PC-3 (cell line): ENCODE results near the gene SLC19A1. TPM values are rescaled to one million over a fixed set of nuclear protein-coding genes. Genes with fewer than 3 reads are reported as not detected.

ENCODE experiments used
- ATAC-seq: fragments of 200-7000 bp; cut with Tn5 transposase; 2 replicates; pipeline ENCODE4 v1.9.1; 2020; ENCODE audit warnings: mild to moderate bottlenecking, moderate library complexity
- BruUV-seq: library from RNA; stranded (reverse); fragments of 400-500 nt; replicated peaks from 2 replicates; lab custom pipeline; 2021; lab: Mats Ljungman, UMichigan
- CTCF ChIA-PET: fragments of 300-600 bp; sonication (Branson Sonifier 250); formaldehyde crosslinking; loops from one replicate; lab custom pipeline; 2022; ENCODE audit warnings: antibody characterized with exemption; lab: Charles Lee
- POLR2A ChIA-PET: fragments of 300-600 bp; sonication (Branson Sonifier 250); formaldehyde crosslinking; loops from one replicate; lab custom pipeline; 2022; ENCODE audit warnings: antibody characterized with exemption; ENCODE audit not compliant: unreplicated experiment; lab: Charles Lee
- DNase-seq: peaks from one replicate; pipeline ENCODE4 v3.0.0-alpha.2; 2015
- H2AFZ ChIP-seq: fragments of 300-600 bp; sonication (generic); 2 replicates; pipeline ENCODE4 v1.6.0; 2016; ENCODE audit warnings: antibody characterized with exemption, low read length
- H3F3A ChIP-seq: fragments of 300-600 bp; sonication (generic); one replicate; pipeline ENCODE4 v1.6.0; 2017; ENCODE audit warnings: antibody characterized with exemption, low read length, control low read depth, mild to moderate bottlenecking; ENCODE audit not compliant: unreplicated experiment
- H3K27ac ChIP-seq: fragments of 300-600 bp; sonication (generic); 2 replicates; pipeline ENCODE4 v1.5.1; 2016; ENCODE audit warnings: mild to moderate bottlenecking, low read length
- H3K27me3 ChIP-seq: fragments of 300-600 bp; sonication (generic); 2 replicates; pipeline ENCODE4 v1.6.1; 2016; ENCODE audit warnings: low read length, mixed read lengths
- H3K36me3 ChIP-seq: fragments of 300-600 bp; sonication (generic); 2 replicates; pipeline ENCODE4 v1.6.1; 2016; ENCODE audit warnings: low read depth, mixed run types, low read length, mixed read lengths
- H3K4me1 ChIP-seq: fragments of 300-600 bp; sonication (generic); 2 replicates; pipeline ENCODE4 v1.5.1; 2016; ENCODE audit warnings: low read length; ENCODE audit not compliant: insufficient read depth
- H3K4me2 ChIP-seq: fragments of 300-600 bp; sonication (generic); 2 replicates; pipeline ENCODE4 v1.6.0; 2016; ENCODE audit warnings: low read length
- H3K4me3 ChIP-seq: fragments of 300-600 bp; sonication (generic); 2 replicates; pipeline ENCODE4 v1.5.1; 2016; ENCODE audit warnings: mild to moderate bottlenecking, low read length, mixed read lengths
- H3K79me2 ChIP-seq: fragments of 300-600 bp; sonication (generic); 2 replicates; pipeline ENCODE4 v1.6.1; 2017; ENCODE audit warnings: low read length, mixed read lengths
- H3K9ac ChIP-seq: fragments of 300-600 bp; sonication (generic); 2 replicates; pipeline ENCODE4 v1.6.0; 2016; ENCODE audit warnings: mild to moderate bottlenecking, low read length
- H3K9me2 ChIP-seq: fragments of 300-600 bp; sonication (generic); replicated peaks from 2 replicates; pipeline ENCODE4 v1.6.1; 2016; ENCODE audit warnings: mixed run types, low read length, mixed read lengths
- H3K9me3 ChIP-seq: fragments of 300-600 bp; sonication (generic); 2 replicates; pipeline ENCODE4 v1.6.1; 2016; ENCODE audit warnings: low read length, mixed read lengths
- H4K20me1 ChIP-seq: fragments of 300-600 bp; sonication (generic); 2 replicates; pipeline ENCODE4 v1.6.1; 2016; ENCODE audit warnings: low read length, mixed read lengths
- CTCF ChIP-seq: fragments of 300-600 bp; sonication (generic); conservative IDR thresholded peaks from 2 replicates; pipeline ENCODE4 v1.5.1; 2017; ENCODE audit warnings: antibody characterized with exemption, low read depth, mild to moderate bottlenecking, low read length
- EZH2 ChIP-seq: fragments of 300-600 bp; sonication (generic); IDR thresholded peaks from one replicate; pipeline ENCODE4 v1.6.1; 2017; ENCODE audit warnings: antibody characterized with exemption, mild to moderate bottlenecking, low read length; ENCODE audit not compliant: unreplicated experiment
- EZH2phosphoT487 ChIP-seq: fragments of 300-600 bp; sonication (generic); IDR thresholded peaks from 2 replicates; pipeline ENCODE4 v1.6.1; 2018; ENCODE audit warnings: mild to moderate bottlenecking, antibody characterized with exemption, low read length, borderline replicate concordance
- intact Hi-C: fragments of 100-400 bp; cut with micrococcal nuclease; formaldehyde crosslinking; loops from 2 replicates; pipeline ENCODE4 v1.9.0; 2023
- total RNA-seq: library from RNA; depleted of rRNA; stranded (reverse); fragments of >200 nt; gene quantifications from 2 replicates; pipeline ENCODE4 v1.2.3, GENCODE V29; 2014

The SLC19A1 gene
- total RNA-seq, 1 experiment from 2014 or later, result 54.2 TPM

- POLR2A ChIA-PET, result no interaction called here
- ATAC-seq (no peak), DNase-seq (no peak)
- intact Hi-C loops, result no loop called here
- Histone ChIP-seq H4K20me1 (no peaks in the 10 kb centered on the region), H3F3A (no peaks in the 10 kb centered on the region), H3K27me3 (peaks cover 27% of the 10 kb centered on the region), H3K4me2 (no peak overlapping the region), H3K4me1 (no peaks in the 10 kb centered on the region), H3K9ac (no peak overlapping the region), H3K9me3 (no peaks in the 10 kb centered on the region), H2AFZ (no peak overlapping the region), H3K27ac (no peak overlapping the region), H3K79me2 (no peaks in the 10 kb centered on the region), H3K4me3 (no peak overlapping the region), H3K9me2 (no peaks in the 10 kb centered on the region), H3K36me3 (no peaks in the 10 kb centered on the region)
- TF ChIP-seq EZH2phosphoT487 (no peak), CTCF (no peak), EZH2 (no peak)
- CTCF ChIA-PET, result no interaction called here
- no TSS peak for BruUV-seq
Observed at GRCh38 chr21:45580576-45581321, 38.5 kb upstream of the SLC19A1 start.

- no peak for DNase-seq
- Histone ChIP-seq H3K36me3 (no peaks in the 10 kb centered on the region), H3K4me3 (no peak overlapping the region), H3K27ac (no peak overlapping the region), H3F3A (no peaks in the 10 kb centered on the region), H2AFZ (no peak overlapping the region), H3K4me1 (no peaks in the 10 kb centered on the region), H3K9me2 (no peaks in the 10 kb centered on the region), H3K27me3 (peaks cover 28% of the 10 kb centered on the region), H4K20me1 (no peaks in the 10 kb centered on the region), H3K4me2 (no peak overlapping the region), H3K79me2 (no peaks in the 10 kb centered on the region), H3K9me3 (no peaks in the 10 kb centered on the region), H3K9ac (no peak overlapping the region)
- TF ChIP-seq EZH2phosphoT487 (no peak), EZH2 (no peak), CTCF (no peak)
- no peak for ATAC-seq
- ChIA-PET POLR2A (no interaction called here), CTCF (no interaction called here)
- BruUV-seq, result no TSS peak
- intact Hi-C loops, result no loop called here
Observed at GRCh38 chr21:45580181-45580575, 37.9 kb upstream of the SLC19A1 start.

- no peak overlapping the region for H3K9ac ChIP-seq
- H4K20me1 ChIP-seq, result no peaks in the 10 kb centered on the region
- H3K4me1 ChIP-seq, result no peaks in the 10 kb centered on the region
- no peaks in the 10 kb centered on the region for H3F3A ChIP-seq
- no peak for DNase-seq
- H3K27me3 ChIP-seq, result peaks cover 26% of the 10 kb centered on the region
- no peaks in the 10 kb centered on the region for H3K9me2 ChIP-seq
- no peak for ATAC-seq
- no peaks in the 10 kb centered on the region for H3K9me3 ChIP-seq
- ChIA-PET POLR2A (no interaction called here), CTCF (no interaction called here)
- H2AFZ ChIP-seq, result no peak overlapping the region
- intact Hi-C loops, result no loop called here
- H3K4me3 ChIP-seq, result no peak overlapping the region
- no peaks in the 10 kb centered on the region for H3K36me3 ChIP-seq
- H3K79me2 ChIP-seq, result no peaks in the 10 kb centered on the region
- no peak overlapping the region for H3K27ac ChIP-seq
- no peak overlapping the region for H3K4me2 ChIP-seq
- no TSS peak for BruUV-seq
- TF ChIP-seq EZH2phosphoT487 (no peak), EZH2 (no peak), CTCF (no peak)
Observed at GRCh38 chr21:45579383-45580180, 37.3 kb upstream of the SLC19A1 start.
